HCT116 (cell line): Measurements from ENCODE around the gene NTMT2. TPM values are rescaled to one million over a fixed set of nuclear protein-coding genes. Genes with fewer than 3 reads are reported as not detected.

Source experiments
- ATAC-seq: fragments of 200-7000 bp; cut with Tn5 transposase; 2 replicates; pipeline ENCODE4 v1.9.1; 2020; ENCODE audit warnings: mild to moderate bottlenecking, moderate library complexity
- BruUV-seq: library from RNA; stranded (reverse); fragments of 400-500 nt; replicated peaks from 2 replicates; lab custom pipeline; 2021; lab: Mats Ljungman, UMichigan
- CTCF ChIA-PET: fragments of 300-600 bp; sonication (Branson Sonifier 250); formaldehyde crosslinking; loops from one replicate; lab custom pipeline; 2021; ENCODE audit warnings: antibody characterized with exemption; lab: Charles Lee
- POLR2A ChIA-PET: fragments of 300-600, 350-600 bp; sonication (Branson Sonifier 250); formaldehyde crosslinking; loops from one replicate; lab custom pipeline; 2021; ENCODE audit warnings: antibody characterized with exemption; lab: Charles Lee
- RAD21 ChIA-PET, 2 experiments: fragments of 300-600 bp; sonication (Branson Sonifier 250); formaldehyde crosslinking; loops; one replicate each; lab custom pipeline; 2023; ENCODE audit warnings: low total read pairs in 2 of 2; ENCODE audit not compliant: uncharacterized antibody in 2 of 2, unreplicated experiment in 2 of 2, low non-redundant PET in 1 of 2; lab: Charles Lee
- DNase-seq: peaks from one replicate; pipeline ENCODE4 v3.0.0-alpha.2; 2010; ENCODE audit warnings: low read depth, low spot score
- H2AFZ ChIP-seq: fragments of 200-600 bp; shearing (Covaris generic), sonication (generic); 2 replicates; pipeline ENCODE4 v1.6.1; 2017; ENCODE audit warnings: low read depth, mixed run types, mixed read lengths, antibody characterized with exemption, low read length; ENCODE audit not compliant: poor library complexity, severe bottlenecking
- H3K27ac ChIP-seq: 2 replicates; pipeline ENCODE4 v1.5.1; 2012; ENCODE audit warnings: low read depth, low read length
- H3K27me3 ChIP-seq: fragments of 200-600 bp; sonication (generic); 2 replicates; pipeline ENCODE4 v1.6.1; 2016; ENCODE audit warnings: mixed run types, low read length, mixed read lengths; ENCODE audit not compliant: insufficient read depth
- H3K36me3 ChIP-seq, 2 experiments: fragments of 200-500 bp in 1 of 2; fragments of 200-600 bp in 1 of 2; sonication (Bioruptor generic) in 1 of 2; sonication (generic) in 1 of 2; 2 replicates each; pipeline versions ENCODE4 v1.5.1 to v1.6.1; 2014 to 2016; ENCODE audit warnings: low read length in 2 of 2, inconsistent platforms in 1 of 2, mixed read lengths in 1 of 2, mixed run types in 1 of 2; ENCODE audit not compliant: insufficient read depth in 2 of 2, control insufficient read depth in 1 of 2
- H3K4me1 ChIP-seq, 2 experiments: fragments of 200-600 bp in 1 of 2; sonication (generic) in 1 of 2; 2 replicates each; pipeline versions ENCODE4 v1.5.1 to v1.6.1; 2012 to 2017; ENCODE audit warnings: low read length in 2 of 2, inconsistent platforms in 1 of 2, mild to moderate bottlenecking in 1 of 2, mixed read lengths in 1 of 2, mixed run types in 1 of 2, moderate library complexity in 1 of 2; ENCODE audit not compliant: insufficient read depth in 2 of 2, control insufficient read depth in 1 of 2
- H3K4me2 ChIP-seq: fragments of 200-600 bp; sonication (generic); 2 replicates; pipeline ENCODE4 v1.6.1; 2017; ENCODE audit warnings: mixed run types, low read length, mixed read lengths
- H3K4me3 ChIP-seq, 2 experiments: fragments of 200-600 bp in 1 of 2; sonication (generic) in 1 of 2; replicated peaks in 1 of 2; 2 replicates each; pipeline ENCODE4 v1.5.1; 2011 to 2016; ENCODE audit warnings: low read length in 2 of 2, control low read depth in 1 of 2, low read depth in 1 of 2, mild to moderate bottlenecking in 1 of 2, mixed read lengths in 1 of 2, mixed run types in 1 of 2
- H3K79me2 ChIP-seq: fragments of 200-600 bp; sonication (generic); 2 replicates; pipeline ENCODE4 v1.6.1; 2017; ENCODE audit warnings: mild to moderate bottlenecking, mixed run types, low read length, moderate library complexity, mixed read lengths; ENCODE audit not compliant: insufficient read depth
- H3K9ac ChIP-seq: fragments of 200-600 bp; sonication (generic); 2 replicates; pipeline ENCODE4 v1.6.1; 2016; ENCODE audit warnings: low read length, mixed read lengths
- H3K9me2 ChIP-seq: fragments of 200-600 bp; sonication (generic), shearing (Covaris generic); 2 replicates; pipeline ENCODE4 v1.6.1; 2017; ENCODE audit warnings: mixed run types, mild to moderate bottlenecking, moderate library complexity; ENCODE audit not compliant: insufficient read depth
- H3K9me3 ChIP-seq, 2 experiments: fragments of 200-500 bp in 1 of 2; fragments of 200-600 bp in 1 of 2; sonication (Bioruptor generic) in 1 of 2; sonication (generic) in 1 of 2; 2 replicates each; pipeline ENCODE4 v1.6.1; 2014 to 2017; ENCODE audit warnings: low read length in 2 of 2, mixed read lengths in 2 of 2, inconsistent platforms in 1 of 2, low read depth in 1 of 2, mild to moderate bottlenecking in 1 of 2, mixed run types in 1 of 2, moderate library complexity in 1 of 2; ENCODE audit not compliant: control insufficient read depth in 1 of 2, insufficient read depth in 1 of 2
- H4K20me1 ChIP-seq: fragments of 200-600 bp; sonication (generic), shearing (Covaris generic); 2 replicates; pipeline ENCODE4 v1.6.1; 2017; ENCODE audit warnings: mixed run types, mild to moderate bottlenecking, moderate library complexity; ENCODE audit not compliant: insufficient read depth
- CBX3 ChIP-seq: IDR thresholded peaks from 2 replicates; pipeline ENCODE4 v1.6.1; 2012; ENCODE audit warnings: low read depth
- CEBPB ChIP-seq: IDR thresholded peaks from 2 replicates; pipeline ENCODE4 v1.6.1; 2012; ENCODE audit warnings: low read depth
- CTCF ChIP-seq, 3 experiments: fragments of 200-600 bp in 1 of 3; sonication (generic) in 1 of 3; IDR thresholded peaks in 2 of 3; conservative IDR thresholded peaks in 1 of 3; 2 replicates each; pipeline ENCODE4 v1.5.1; 2012 to 2017; ENCODE audit warnings: low read depth in 2 of 3, low read length in 2 of 3, antibody characterized with exemption in 1 of 3, borderline replicate concordance in 1 of 3, control low read depth in 1 of 3, mild to moderate bottlenecking in 1 of 3, mixed read lengths in 1 of 3, mixed run types in 1 of 3, moderate library complexity in 1 of 3; ENCODE audit not compliant: insufficient read depth in 1 of 3
- EGR1 ChIP-seq: IDR thresholded peaks from 2 replicates; pipeline ENCODE4 v1.6.1; 2012; ENCODE audit warnings: low read depth
- ELF1 ChIP-seq: IDR thresholded peaks from 2 replicates; pipeline ENCODE4 v1.6.1; 2012; ENCODE audit warnings: low read depth, borderline replicate concordance
- EZH2 ChIP-seq: fragments of 200-600 bp; sonication (generic); IDR thresholded peaks from 2 replicates; pipeline ENCODE4 v1.6.1; 2017; ENCODE audit warnings: antibody characterized with exemption, mixed run types
- FOSL1 ChIP-seq: IDR thresholded peaks from 2 replicates; pipeline ENCODE4 v1.6.1; 2012; ENCODE audit warnings: low read depth
- POLR2A ChIP-seq: IDR thresholded peaks from 2 replicates; pipeline ENCODE4 v1.7.0; 2011; ENCODE audit warnings: borderline replicate concordance; ENCODE audit not compliant: insufficient read depth, insufficient read length; ENCODE audit errors: extremely low read depth
- RAD21 ChIP-seq: IDR thresholded peaks from 2 replicates; pipeline ENCODE4 v1.6.1; 2012; ENCODE audit warnings: low read depth, mild to moderate bottlenecking
- REST ChIP-seq: IDR thresholded peaks from 2 replicates; pipeline ENCODE4 v1.6.1; 2012; ENCODE audit warnings: low read depth
- ZNF274 ChIP-seq: fragments of 200-500 bp; sonication (Bioruptor generic); IDR thresholded peaks from 2 replicates; pipeline ENCODE4 v1.6.1; 2014; ENCODE audit warnings: mild to moderate bottlenecking, low read depth, low read length, inconsistent platforms
- intact Hi-C: fragments of 100-400 bp; cut with micrococcal nuclease; formaldehyde crosslinking; loops from 2 replicates; pipeline ENCODE4 v1.10.0; 2022
- total RNA-seq: library from RNA; stranded (reverse); gene quantifications from one replicate; pipeline ENCODE4 v1.2.1, GENCODE V29; 2021; ENCODE audit not compliant: unreplicated experiment

NTMT2 gene
- total RNA-seq, 1 experiment from 2014 or later: not detected

- ChIA-PET RAD21 (no interaction called here), CTCF (no interaction called here), POLR2A (no interaction called here)
- H3K9me3 ChIP-seq: no peaks in the 10 kb centered on the region
- H3K27me3 ChIP-seq: no peaks in the 10 kb centered on the region
- H3K79me2 ChIP-seq: no peaks in the 10 kb centered on the region
- no peaks in the 10 kb centered on the region for H3K9me2 ChIP-seq
- intact Hi-C loops: no loop called here
- no peaks in the 10 kb centered on the region for H4K20me1 ChIP-seq
- H3K4me2 ChIP-seq: no peak overlapping the region
- no peak for TF ChIP-seq CBX3
- TF ChIP-seq ZNF274: no peak
- no peak for TF ChIP-seq CTCF (IDR thresholded peaks at IDR 0.05 in 2 of 3, conservative IDR thresholded peaks at IDR 0.05 in 1 of 3; ENCODE audit: borderline replicate concordance in 1 of 3, insufficient read depth in 1 of 3, low read depth in 2 of 3, low read length in 2 of 3)
- TF ChIP-seq EZH2: no peak
- no peak for TF ChIP-seq CEBPB
- no peak for TF ChIP-seq EGR1
- TF ChIP-seq RAD21: no peak
- no peak for TF ChIP-seq REST
- no peak for TF ChIP-seq FOSL1
- no peak for TF ChIP-seq ELF1
- no peak for TF ChIP-seq POLR2A
- ATAC-seq (no peak), DNase-seq (no peak)
- H3K27ac ChIP-seq: no peak overlapping the region
- no peak overlapping the region for H3K9ac ChIP-seq
- H3K4me1 ChIP-seq: no peaks in the 10 kb centered on the region
- H2AFZ ChIP-seq: no peak overlapping the region
- H3K4me3 ChIP-seq: no peak overlapping the region
- no peaks in the 10 kb centered on the region for H3K36me3 ChIP-seq
- no TSS peak for BruUV-seq
Measured at GRCh38 chr1:170131984-170132383, 13.8 kb upstream of the NTMT2 start.
